Femur (tissue), 1 donor: Measurements from ENCODE around the gene GPATCH8.
"Not testable (repeated sequence)": the region's sequence is repeated elsewhere in the genome, so short reads cannot be mapped to it uniquely, and the experiment has no call there.

ENCODE experiments used
- DNase-seq: peaks from one replicate; pipeline ENCODE4 v3.0.0-alpha.2; 2017

Gene GPATCH8

GRCh38 chr17:44396946-44397345, 106.3 kb downstream of the GPATCH8 start:
- no peak for DNase-seq

DNA sequence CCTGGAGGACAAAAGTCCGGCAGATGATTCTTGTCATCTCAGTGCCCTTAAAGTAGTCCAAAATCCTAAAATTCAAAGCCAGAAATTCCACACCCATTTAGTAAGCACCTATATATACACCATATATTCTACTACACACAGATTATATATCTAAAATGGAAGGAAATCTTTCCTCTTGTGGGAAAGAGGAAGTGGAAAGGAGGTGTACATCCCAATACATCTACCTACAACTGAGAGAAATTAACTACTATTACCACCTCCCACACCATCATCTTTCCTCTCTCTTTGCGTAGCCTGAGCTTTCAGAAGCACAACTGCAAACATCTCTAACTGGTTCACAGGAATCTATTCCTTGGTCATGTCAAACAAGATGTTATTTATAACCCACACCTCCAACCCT, 108.4 kb downstream of the GPATCH8 start:
- no peak for DNase-seq

GRCh38 chr17:44394112-44394511, 109.1 kb downstream of the GPATCH8 start:
- DNase-seq: not testable (repeated sequence)

GRCh38 chr17:44390250-44390870, 112.8 kb downstream of the GPATCH8 start:
- DNase-seq: no peak

GRCh38 chr17:44389723-44390202, 113.4 kb downstream of the GPATCH8 start:
- DNase-seq: no peak

GRCh38 chr17:44389281-44389680, 113.9 kb downstream of the GPATCH8 start, which contains the start of gene ITGA2B:
ITGA2B (minus strand) TSS chr17:44389649; CDS start chr17:44389473, 176 bp downstream.
- no peak for DNase-seq

DNA sequence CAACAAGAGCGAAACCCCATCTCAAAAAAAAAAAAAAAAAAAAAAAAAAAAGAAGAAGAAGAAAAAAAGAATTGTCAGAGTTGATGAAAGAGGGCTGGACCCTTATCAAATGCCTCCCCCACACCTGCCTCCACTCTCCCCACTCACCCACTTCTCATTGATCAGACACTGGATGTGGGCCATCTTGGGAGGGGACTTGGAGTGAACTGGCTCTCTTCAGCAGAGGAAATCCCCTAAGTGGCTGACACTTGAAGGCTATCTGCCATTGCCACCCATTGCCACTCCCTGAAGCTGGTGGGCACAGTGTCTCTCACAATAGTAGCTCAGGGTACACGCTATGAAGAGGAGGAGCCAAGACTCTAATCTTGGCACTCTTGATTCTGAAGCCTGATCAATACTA, 115.4 kb downstream of the GPATCH8 start:
- DNase-seq: no peak

GRCh38 chr17:44386182-44386525, 117.1 kb downstream of the GPATCH8 start:
- no peak for DNase-seq

GRCh38 chr17:44385287-44386181, 117.7 kb downstream of the GPATCH8 start:
- DNase-seq: peak; percentile 92

DNA sequence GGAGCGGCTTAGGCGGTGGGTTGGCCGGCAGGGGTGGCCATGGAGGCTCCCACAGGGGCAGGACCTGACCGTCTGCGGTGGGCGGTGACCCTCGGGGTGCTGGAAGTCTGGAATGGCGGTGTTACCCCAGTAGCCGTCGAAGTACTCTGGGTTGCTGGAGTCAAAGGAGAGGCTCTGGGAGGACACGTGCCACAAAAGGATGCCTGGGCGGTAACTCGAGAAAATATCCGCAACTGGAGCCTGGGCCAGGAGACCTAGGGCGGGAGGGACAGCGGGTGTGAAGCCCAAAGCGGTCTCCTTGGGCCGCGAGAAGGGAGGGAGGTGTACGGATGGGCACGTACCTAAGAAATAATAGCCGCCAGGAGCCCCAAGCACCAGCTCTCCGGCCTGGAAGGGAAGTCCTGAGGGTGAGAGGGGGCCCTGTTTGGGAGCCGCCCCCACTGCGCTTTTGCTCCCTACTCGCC, 118.4 kb downstream of the GPATCH8 start:
- DNase-seq: no peak

- DNase-seq: no peak
Measured at GRCh38 chr17:44384281-44384822, 118.9 kb downstream of the GPATCH8 start.

DNA sequence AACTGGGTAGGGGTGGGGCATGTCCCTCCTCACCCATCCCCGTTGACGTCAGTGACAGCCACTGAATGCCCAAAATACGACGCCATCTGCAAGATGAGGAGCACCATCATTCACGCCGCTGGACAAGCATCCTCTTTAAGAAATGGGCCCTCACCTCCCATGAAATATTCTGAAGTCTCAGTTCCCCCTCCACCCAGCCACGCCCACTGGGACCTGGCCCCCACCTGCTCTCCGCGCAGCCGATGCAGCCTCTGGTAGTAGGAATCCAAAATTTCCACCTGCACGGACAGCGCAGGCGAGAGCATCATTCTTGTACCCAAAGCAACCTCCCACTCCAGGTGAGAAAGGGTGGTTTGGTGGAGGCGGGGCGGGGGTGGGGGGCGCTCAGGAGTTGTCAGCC, 119.3 kb downstream of the GPATCH8 start:
- DNase-seq: no peak

DNA sequence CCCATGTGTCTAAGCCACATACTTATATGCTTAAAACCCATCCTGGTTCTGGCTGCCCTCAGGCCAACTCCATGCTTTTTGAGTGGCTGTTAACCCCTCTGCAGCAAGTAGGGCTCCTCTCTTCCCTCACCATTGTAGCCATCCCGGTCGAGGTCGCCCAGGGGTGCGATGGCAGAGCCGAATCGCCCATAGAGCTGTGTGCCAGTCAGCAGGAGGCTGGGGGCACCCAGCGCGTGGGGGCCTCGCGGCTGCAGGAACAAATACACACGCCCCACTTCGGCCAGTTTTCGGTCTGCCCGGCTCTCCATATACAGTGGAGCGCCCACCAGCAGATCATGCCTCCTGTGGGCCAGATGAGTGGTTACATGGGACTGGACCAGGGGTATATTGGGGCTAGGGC, 119.8 kb downstream of the GPATCH8 start:
- DNase-seq: no peak

GRCh38 chr17:44382917-44383316, 120.3 kb downstream of the GPATCH8 start:
- no peak for DNase-seq

- no peak for DNase-seq
Measured at GRCh38 chr17:44381810-44382305, 121.3 kb downstream of the GPATCH8 start.

DNA sequence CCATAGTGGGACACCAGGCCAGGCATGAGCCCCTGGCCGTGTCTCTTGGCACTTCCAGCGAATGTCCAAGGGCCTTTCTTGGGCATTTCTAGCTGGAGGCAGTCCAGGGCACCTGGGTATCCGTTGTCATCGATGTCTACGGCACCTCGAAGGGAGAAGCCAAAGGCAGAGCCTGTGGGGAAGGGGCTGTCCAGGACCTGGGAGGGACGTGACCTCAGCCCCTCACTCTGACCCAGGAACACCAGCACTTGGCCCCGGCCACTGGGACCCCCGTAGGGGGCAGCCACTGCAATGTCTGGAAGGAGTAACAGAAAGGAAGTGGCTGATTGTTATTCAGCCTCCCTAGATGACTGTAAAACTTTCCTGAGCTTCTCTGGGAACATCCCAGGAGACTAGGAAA, 122.4 kb downstream of the GPATCH8 start:
- no peak for DNase-seq

- no peak for DNase-seq
Measured at GRCh38 chr17:44379887-44380286, 123.3 kb downstream of the GPATCH8 start.

- DNase-seq: no peak
Measured at GRCh38 chr17:44378171-44378705, 125.0 kb downstream of the GPATCH8 start.

GRCh38 chr17:44376779-44377178, 126.4 kb downstream of the GPATCH8 start:
- DNase-seq: no peak

GRCh38 chr17:44376124-44376523, 127.1 kb downstream of the GPATCH8 start:
- DNase-seq: peak; percentile 58

- DNase-seq: no peak
Measured at GRCh38 chr17:44375196-44376017, 127.8 kb downstream of the GPATCH8 start.
